OCI-LY1 (cell line): ENCODE results near the gene LRP2.

Experiments used
- EZH2 ChIP-seq: fragments of 200-600 bp; sonication (generic), shearing (Covaris generic); IDR thresholded peaks from 2 replicates; pipeline ENCODE4 v1.8.0; 2017; ENCODE audit warnings: borderline replicate concordance, mixed run types, mild to moderate bottlenecking, antibody characterized with exemption, low read length, moderate library complexity, mixed read lengths
- TF ChIP-seq, protein P1 (sequence below): fragments of 200-600 bp; sonication (generic), shearing (Covaris generic); IDR thresholded peaks from 2 replicates; pipeline ENCODE4 v1.5.1; 2017; ENCODE audit warnings: mild to moderate bottlenecking, antibody characterized with exemption, low read length, moderate library complexity, mixed read lengths

DNA sequence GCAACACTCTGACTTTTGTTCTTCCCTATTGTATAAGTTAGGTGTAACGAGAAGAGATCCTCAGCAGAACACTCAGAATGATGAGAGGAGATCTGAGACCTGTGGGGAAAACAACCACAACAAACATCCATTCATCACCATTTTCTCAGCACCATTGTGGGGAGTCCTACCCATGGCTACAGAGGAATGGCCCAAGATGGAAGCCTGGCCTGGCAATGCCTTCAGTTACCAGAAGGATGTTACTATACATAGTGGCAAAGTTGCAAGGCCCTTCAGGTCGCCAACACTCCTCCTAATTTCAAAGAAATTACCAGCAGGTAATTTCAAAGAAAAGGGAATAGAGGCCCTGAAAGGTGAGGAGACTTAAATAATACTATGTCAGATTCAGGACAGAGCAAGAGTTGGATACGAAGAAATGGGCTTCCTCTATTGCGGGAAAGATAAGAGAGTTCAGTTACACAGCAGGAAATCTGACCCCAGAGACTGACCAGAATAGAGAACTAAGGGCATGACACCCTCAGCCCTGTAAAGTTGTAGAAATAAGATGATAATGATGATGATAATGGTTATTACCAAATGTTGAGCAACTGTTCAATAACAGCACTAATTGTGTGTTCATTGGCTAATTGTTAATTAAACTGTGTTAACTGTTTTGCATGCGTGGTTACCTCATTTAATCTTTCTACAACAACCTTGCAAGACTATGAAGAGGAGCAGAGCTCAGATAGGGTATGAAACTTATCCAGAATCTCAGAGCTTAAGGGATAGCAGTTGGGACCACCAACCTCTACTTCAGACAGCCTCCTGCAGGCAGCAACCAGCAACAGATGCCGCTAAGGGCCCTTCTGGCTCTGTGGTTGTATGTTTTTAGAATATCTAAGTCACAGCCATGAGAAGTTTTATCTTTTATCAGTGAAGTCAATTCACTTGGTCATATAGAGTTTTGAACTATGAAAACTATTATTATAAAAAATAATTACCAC, 255.5 kb downstream of the LRP2 start:
- TF ChIP-seq, protein P1, sequence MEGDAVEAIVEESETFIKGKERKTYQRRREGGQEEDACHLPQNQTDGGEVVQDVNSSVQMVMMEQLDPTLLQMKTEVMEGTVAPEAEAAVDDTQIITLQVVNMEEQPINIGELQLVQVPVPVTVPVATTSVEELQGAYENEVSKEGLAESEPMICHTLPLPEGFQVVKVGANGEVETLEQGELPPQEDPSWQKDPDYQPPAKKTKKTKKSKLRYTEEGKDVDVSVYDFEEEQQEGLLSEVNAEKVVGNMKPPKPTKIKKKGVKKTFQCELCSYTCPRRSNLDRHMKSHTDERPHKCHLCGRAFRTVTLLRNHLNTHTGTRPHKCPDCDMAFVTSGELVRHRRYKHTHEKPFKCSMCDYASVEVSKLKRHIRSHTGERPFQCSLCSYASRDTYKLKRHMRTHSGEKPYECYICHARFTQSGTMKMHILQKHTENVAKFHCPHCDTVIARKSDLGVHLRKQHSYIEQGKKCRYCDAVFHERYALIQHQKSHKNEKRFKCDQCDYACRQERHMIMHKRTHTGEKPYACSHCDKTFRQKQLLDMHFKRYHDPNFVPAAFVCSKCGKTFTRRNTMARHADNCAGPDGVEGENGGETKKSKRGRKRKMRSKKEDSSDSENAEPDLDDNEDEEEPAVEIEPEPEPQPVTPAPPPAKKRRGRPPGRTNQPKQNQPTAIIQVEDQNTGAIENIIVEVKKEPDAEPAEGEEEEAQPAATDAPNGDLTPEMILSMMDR = no peak
- TF ChIP-seq EZH2 = no peak
